ENCODE results near the gene BCR. TPM values are rescaled to one million over a fixed set of nuclear protein-coding genes. Genes with fewer than 3 reads are reported as not detected.

BCR gene
- 77.0 and 81.6 TPM in 2 replicates for total RNA-seq (2021)
- long read RNA-seq, full-length matches to known transcripts: 16 of 59 reads
- long read RNA-seq, partial matches to known transcripts: 23 of 59 reads
- long read RNA-seq, other reads (novel, unspliced or antisense): 20 of 59 reads

DNA sequence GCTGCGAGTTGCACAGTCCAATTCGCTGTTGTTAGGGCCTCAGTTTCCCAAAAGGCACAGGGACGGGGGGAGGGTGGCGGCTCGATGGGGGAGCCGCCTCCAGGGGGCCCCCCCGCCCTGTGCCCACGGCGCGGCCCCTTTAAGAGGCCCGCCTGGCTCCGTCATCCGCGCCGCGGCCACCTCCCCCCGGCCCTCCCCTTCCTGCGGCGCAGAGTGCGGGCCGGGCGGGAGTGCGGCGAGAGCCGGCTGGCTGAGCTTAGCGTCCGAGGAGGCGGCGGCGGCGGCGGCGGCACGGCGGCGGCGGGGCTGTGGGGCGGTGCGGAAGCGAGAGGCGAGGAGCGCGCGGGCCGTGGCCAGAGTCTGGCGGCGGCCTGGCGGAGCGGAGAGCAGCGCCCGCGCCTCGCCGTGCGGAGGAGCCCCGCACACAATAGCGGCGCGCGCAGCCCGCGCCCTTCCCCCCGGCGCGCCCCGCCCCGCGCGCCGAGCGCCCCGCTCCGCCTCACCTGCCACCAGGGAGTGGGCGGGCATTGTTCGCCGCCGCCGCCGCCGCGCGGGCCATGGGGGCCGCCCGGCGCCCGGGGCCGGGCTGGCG lies at the start of gene BCR:
Gene BCR, plus strand, starts transcription at position 209 of the 592 bp plus-strand sequence. CDS start 452 bp downstream, outside the sequence.
- H3K36me3 Mint-ChIP-seq (ENCODE audit: insufficient read depth in 1 of 3, low read depth in 3 of 3): peaks cover 29 to 39% (median 35%) of the 10 kb centered on the region in 3 experiments

More for the DNA sequence above, at the start of gene BCR:
- H4K8ac ChIP-seq (replicated peaks; ENCODE audit: insufficient read length, low read depth, low read length): no peak within 1 kb of the TSS
- H3K4me1 ChIP-seq (ENCODE audit: insufficient read depth, low read length): peaks cover 4% of the 10 kb centered on the region; the same call in 1 of the 2 replicates
- DNase-seq: no peak
- H3K27me3 Mint-ChIP-seq (ENCODE audit: low read depth): peaks cover 20% of the 10 kb centered on the region
- H3T11ph ChIP-seq (ENCODE audit: low read length): no peak within 1 kb of the TSS
- H3K4me2 ChIP-seq (ENCODE audit: insufficient read depth, insufficient read length, low read length): peak within 1 kb of the TSS; percentile 90
- H3K79me2 ChIP-seq (ENCODE audit: insufficient read depth, low read length): peaks cover 35% of the 10 kb centered on the region; the same call in 1 of the 2 replicates
- H3K9ac ChIP-seq (ENCODE audit: extremely low read depth, insufficient read length, low read length): peak within 1 kb of the TSS; percentile 67
- H3K4ac ChIP-seq (ENCODE audit: low read depth, low read length): no peak within 1 kb of the TSS
- H3K4me1 Mint-ChIP-seq: peaks cover 43 to 52% of the 10 kb centered on the region in 2 experiments
- no peak within 1 kb of the TSS for H4K5ac ChIP-seq (ENCODE audit: insufficient read length, low read depth, low read length)
- peak within 1 kb of the TSS; percentile 79 to 88 for H3K4me3 Mint-ChIP-seq
- H4K20me1 ChIP-seq (ENCODE audit: control insufficient read depth, insufficient read depth, insufficient read length): peaks cover 4% of the 10 kb centered on the region
- no peak within 1 kb of the TSS for H4K91ac ChIP-seq (ENCODE audit: insufficient read length, low read depth, low read length)
- H3K79me1 ChIP-seq (ENCODE audit: insufficient read depth, low read depth, low read length, poor library complexity, severe bottlenecking): no peaks in the 10 kb centered on the region
- H3K27ac ChIP-seq (ENCODE audit: insufficient read length, low read depth, low read length): no peak within 1 kb of the TSS
- H2BK12ac ChIP-seq (ENCODE audit: insufficient read length, low read depth, low read length): no peak within 1 kb of the TSS
- no peak within 1 kb of the TSS for H2BK120ac ChIP-seq (ENCODE audit: low read depth, low read length, poor library complexity, severe bottlenecking)
- H3K23ac ChIP-seq (ENCODE audit: insufficient read length, low read depth, low read length): no peak within 1 kb of the TSS
- H3K27ac Mint-ChIP-seq: peak within 1 kb of the TSS in 1 of 3 experiments; percentile 40; a peak in 1 of 7 replicates
- peak within 1 kb of the TSS; percentile 77 for H3K18ac ChIP-seq (ENCODE audit: insufficient read length, low read depth, low read length)
- no peak within 1 kb of the TSS for H2AK5ac ChIP-seq (ENCODE audit: insufficient read length, low read length)
- no CpG with 5 or more reads among the region's 88 CpGs for WGBS (ENCODE audit: extremely low coverage, insufficient read length, low lambda C conversion rate)
- no peak within 1 kb of the TSS for H2AFZ ChIP-seq (ENCODE audit: low read length)
- H3K9me3 Mint-ChIP-seq: peaks cover 18 to 19% of the 10 kb centered on the region in 2 experiments
- no peak within 1 kb of the TSS for H2BK20ac ChIP-seq (ENCODE audit: low read depth, low read length, poor library complexity, severe bottlenecking)
- H2BK5ac ChIP-seq (ENCODE audit: insufficient read length, low read length): no peak within 1 kb of the TSS
- TF ChIP-seq, protein P1, sequence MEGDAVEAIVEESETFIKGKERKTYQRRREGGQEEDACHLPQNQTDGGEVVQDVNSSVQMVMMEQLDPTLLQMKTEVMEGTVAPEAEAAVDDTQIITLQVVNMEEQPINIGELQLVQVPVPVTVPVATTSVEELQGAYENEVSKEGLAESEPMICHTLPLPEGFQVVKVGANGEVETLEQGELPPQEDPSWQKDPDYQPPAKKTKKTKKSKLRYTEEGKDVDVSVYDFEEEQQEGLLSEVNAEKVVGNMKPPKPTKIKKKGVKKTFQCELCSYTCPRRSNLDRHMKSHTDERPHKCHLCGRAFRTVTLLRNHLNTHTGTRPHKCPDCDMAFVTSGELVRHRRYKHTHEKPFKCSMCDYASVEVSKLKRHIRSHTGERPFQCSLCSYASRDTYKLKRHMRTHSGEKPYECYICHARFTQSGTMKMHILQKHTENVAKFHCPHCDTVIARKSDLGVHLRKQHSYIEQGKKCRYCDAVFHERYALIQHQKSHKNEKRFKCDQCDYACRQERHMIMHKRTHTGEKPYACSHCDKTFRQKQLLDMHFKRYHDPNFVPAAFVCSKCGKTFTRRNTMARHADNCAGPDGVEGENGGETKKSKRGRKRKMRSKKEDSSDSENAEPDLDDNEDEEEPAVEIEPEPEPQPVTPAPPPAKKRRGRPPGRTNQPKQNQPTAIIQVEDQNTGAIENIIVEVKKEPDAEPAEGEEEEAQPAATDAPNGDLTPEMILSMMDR (conservative IDR thresholded peaks at IDR 0.05): no peak
- H3K14ac ChIP-seq (ENCODE audit: insufficient read depth, low read length): peak within 1 kb of the TSS; percentile 92
- peaks cover 21% of the 10 kb centered on the region for H3K23me2 ChIP-seq (ENCODE audit: insufficient read length, low read depth, low read length, poor library complexity, severe bottlenecking)
- no peaks in the 10 kb centered on the region; the same call in 1 of the 2 replicates for H3K27me3 ChIP-seq (ENCODE audit: insufficient read depth, low read length)
- H2BK15ac ChIP-seq (ENCODE audit: low read depth, low read length): no peak within 1 kb of the TSS; the same call in 1 of the 2 replicates
- H3K56ac ChIP-seq (ENCODE audit: insufficient read length, low read depth, low read length): no peak within 1 kb of the TSS
- H3K9me3 ChIP-seq (ENCODE audit: control insufficient read depth, low read depth, low read length): peaks cover 17% of the 10 kb centered on the region
